LNCAP (cell line): ENCODE results near the gene ANKH.

ENCODE experiments used
- CTCF ChIP-seq: fragments of 450-650 bp; IDR thresholded peaks from 2 replicates; pipeline ENCODE4 v1.5.1; 2017; ENCODE audit warnings: mild to moderate bottlenecking

The ANKH gene

GRCh38 chr5:14753947-14754346 is 117.6 kb downstream of the ANKH start:
- TF ChIP-seq CTCF: no peak

- no peak for TF ChIP-seq CTCF
Measured at GRCh38 chr5:14753292-14753691, 118.3 kb downstream of the ANKH start.

GRCh38 chr5:14752497-14753071 is 119.0 kb downstream of the ANKH start:
- no peak for TF ChIP-seq CTCF

GRCh38 chr5:14750712-14751111 is 120.9 kb downstream of the ANKH start:
- no peak for TF ChIP-seq CTCF

GRCh38 chr5:14749579-14750101 is 121.9 kb downstream of the ANKH start:
- TF ChIP-seq CTCF: no peak

GRCh38 chr5:14748180-14748900 is 123.2 kb downstream of the ANKH start:
- no peak for TF ChIP-seq CTCF

GRCh38 chr5:14745753-14746152 is 125.8 kb downstream of the ANKH start:
- TF ChIP-seq CTCF: no peak
